ENCODE results near the gene CNTN1. TPM values are rescaled to one million over a fixed set of nuclear protein-coding genes. Genes with fewer than 3 reads are reported as not detected.

The CNTN1 gene
- total RNA-seq, 4 donors from 2014 or later: 44.2 to 65.6 (median 57.6) TPM

GRCh38 chr12:41103614-41104013 is 411.4 kb downstream of the CNTN1 start:
- Histone ChIP-seq H3K27me3 (no peaks in the 10 kb centered on the region), H3K36me3 (no peaks in the 10 kb centered on the region), H3K4me1 (peaks cover 0 to 33% (median 19%) of the 10 kb centered on the region in 4 donors), H3K9me3 (no peaks in the 10 kb centered on the region), H3K4me3 (no peak overlapping the region), H3K27ac (replicated peaks in 1 of 4) (no peak overlapping the region)
- intact Hi-C loops (cut with DNase I): no loop called here
- 49% methylated on average over 4 of the region's 4 CpGs for WGBS
- DNase-seq (ENCODE audit: extremely low spot score): no peak
- TF ChIP-seq EP300 (IDR thresholded peaks at IDR 0.05) (no peak), POLR2A (IDR thresholded peaks at IDR 0.05; ENCODE audit: low read depth) (no peak), POLR2AphosphoS5 (IDR thresholded peaks at IDR 0.05) (no peak), CTCF (IDR thresholded peaks at IDR 0.05) (no peak)

- intact Hi-C loops (cut with DNase I): no loop called here
- no peaks in the 10 kb centered on the region for H3K36me3 ChIP-seq
Measured at GRCh38 chr12:41106315-41106714, 414.1 kb downstream of the CNTN1 start.

GRCh38 chr12:41108032-41108431 is 415.8 kb downstream of the CNTN1 start:
- Histone ChIP-seq H3K36me3 (no peaks in the 10 kb centered on the region), H3K27me3 (no peaks in the 10 kb centered on the region), H3K4me1 (peaks cover 0 to 23% (median 14%) of the 10 kb centered on the region in 4 donors), H3K27ac (replicated peaks in 1 of 4) (peak overlapping the region in 1 of 4 donors; percentile 20), H3K4me3 (no peak overlapping the region), H3K9me3 (no peaks in the 10 kb centered on the region)
- TF ChIP-seq POLR2AphosphoS5 (IDR thresholded peaks at IDR 0.05) (no peak), CTCF (IDR thresholded peaks at IDR 0.05) (no peak), POLR2A (IDR thresholded peaks at IDR 0.05; ENCODE audit: low read depth) (no peak), EP300 (IDR thresholded peaks at IDR 0.05) (no peak)
- WGBS: 37% methylated on average over 4 of the region's 4 CpGs
- intact Hi-C loops (cut with DNase I): no loop called here
- no peak for DNase-seq (ENCODE audit: extremely low spot score)

More at GRCh38 chr12:41106315-41106714, 414.1 kb downstream of the CNTN1 start:
- no peak overlapping the region for H3K27ac ChIP-seq (replicated peaks in 1 of 4)
- H3K27me3 ChIP-seq: no peaks in the 10 kb centered on the region
- WGBS: 91% methylated on average over 3 of the region's 3 CpGs
- TF ChIP-seq POLR2A (IDR thresholded peaks at IDR 0.05; ENCODE audit: low read depth) (no peak), POLR2AphosphoS5 (IDR thresholded peaks at IDR 0.05) (no peak), CTCF (IDR thresholded peaks at IDR 0.05) (no peak), EP300 (IDR thresholded peaks at IDR 0.05) (no peak)
- H3K9me3 ChIP-seq: no peaks in the 10 kb centered on the region
- DNase-seq (ENCODE audit: extremely low spot score): no peak
- H3K4me1 ChIP-seq: peaks cover 0 to 40% (median 18%) of the 10 kb centered on the region in 4 donors
- no peak overlapping the region for H3K4me3 ChIP-seq

- 85% methylated on average over 2 of the region's 2 CpGs for WGBS
Measured at GRCh38 chr12:41112903-41113302, 420.7 kb downstream of the CNTN1 start.

More at GRCh38 chr12:41112903-41113302, 420.7 kb downstream of the CNTN1 start:
- DNase-seq (ENCODE audit: extremely low spot score): no peak
- peaks cover 0 to 16% (median 8%) of the 10 kb centered on the region in 4 donors for H3K4me1 ChIP-seq
- H3K4me3 ChIP-seq: no peak overlapping the region
- H3K27ac ChIP-seq (replicated peaks in 1 of 4): no peak overlapping the region
- no peaks in the 10 kb centered on the region for H3K27me3 ChIP-seq
- H3K36me3 ChIP-seq: no peaks in the 10 kb centered on the region
- intact Hi-C loops (cut with DNase I): no loop called here
- TF ChIP-seq EP300 (IDR thresholded peaks at IDR 0.05) (no peak), POLR2A (IDR thresholded peaks at IDR 0.05; ENCODE audit: low read depth) (no peak), CTCF (IDR thresholded peaks at IDR 0.05) (no peak), POLR2AphosphoS5 (IDR thresholded peaks at IDR 0.05) (no peak)
- H3K9me3 ChIP-seq: no peaks in the 10 kb centered on the region
